H9 (cell line): ENCODE results near the gene TFDP3. TPM values are rescaled to one million over a fixed set of nuclear protein-coding genes. Genes with fewer than 3 reads are reported as not detected.

Source experiments
- DNase-seq: peaks from one replicate; pipeline ENCODE4 v3.0.0-alpha.2; 2017
- H2AFZ ChIP-seq: one replicate; pipeline ENCODE4 v1.6.1; 2013; ENCODE audit warnings: mild to moderate bottlenecking, low read length, control low read depth, moderate library complexity
- H2AK5ac ChIP-seq: 2 replicates; pipeline ENCODE4 v1.6.1; 2013; ENCODE audit warnings: low read length, control low read depth, mixed read lengths; ENCODE audit not compliant: insufficient read length
- H2BK120ac ChIP-seq: one replicate; pipeline ENCODE4 v1.6.1; 2013; ENCODE audit warnings: low read depth, mild to moderate bottlenecking, low read length, control low read depth, inconsistent platforms; ENCODE audit not compliant: poor library complexity, severe bottlenecking
- H2BK12ac ChIP-seq: 2 replicates; pipeline ENCODE4 v1.6.1; 2013; ENCODE audit warnings: low read length, control low read depth, mixed read lengths, low read depth; ENCODE audit not compliant: insufficient read length
- H2BK15ac ChIP-seq: 2 replicates; pipeline ENCODE4 v1.6.1; 2013; ENCODE audit warnings: low read depth, low read length, control low read depth
- H2BK20ac ChIP-seq: one replicate; pipeline ENCODE4 v1.6.1; 2013; ENCODE audit warnings: low read depth, mild to moderate bottlenecking, low read length, control low read depth, inconsistent platforms; ENCODE audit not compliant: poor library complexity, severe bottlenecking
- H2BK5ac ChIP-seq: 2 replicates; pipeline ENCODE4 v1.6.1; 2013; ENCODE audit warnings: low read length, control low read depth, mixed read lengths; ENCODE audit not compliant: insufficient read length
- H3K14ac ChIP-seq: 2 replicates; pipeline ENCODE4 v1.6.1; 2013; ENCODE audit warnings: low read length, control low read depth; ENCODE audit not compliant: insufficient read depth
- H3K18ac ChIP-seq: 2 replicates; pipeline ENCODE4 v1.6.1; 2013; ENCODE audit warnings: low read depth, mild to moderate bottlenecking, mixed read lengths, low read length, control low read depth; ENCODE audit not compliant: insufficient read length
- H3K23ac ChIP-seq: 2 replicates; pipeline ENCODE4 v1.6.1; 2013; ENCODE audit warnings: low read length, control low read depth, mixed read lengths, low read depth; ENCODE audit not compliant: insufficient read length
- H3K23me2 ChIP-seq: 2 replicates; pipeline ENCODE4 v1.6.1; 2013; ENCODE audit warnings: low read depth, mild to moderate bottlenecking, mixed read lengths, low read length, control low read depth; ENCODE audit not compliant: insufficient read length, poor library complexity, severe bottlenecking
- H3K27ac ChIP-seq: 2 replicates; pipeline ENCODE4 v1.5.1; 2013; ENCODE audit warnings: low read length, control low read depth, mixed read lengths, low read depth; ENCODE audit not compliant: insufficient read length
- H3K27me3 ChIP-seq: 2 replicates; pipeline ENCODE4 v1.6.1; 2013; ENCODE audit warnings: low read length, control low read depth, inconsistent platforms; ENCODE audit not compliant: insufficient read depth
- H3K4ac ChIP-seq: 2 replicates; pipeline ENCODE4 v1.6.1; 2013; ENCODE audit warnings: low read depth, mild to moderate bottlenecking, control low read depth, inconsistent platforms, low read length, moderate library complexity
- H3K4me1 ChIP-seq: 2 replicates; pipeline ENCODE4 v1.6.1; 2013; ENCODE audit warnings: low read length, control low read depth, inconsistent platforms; ENCODE audit not compliant: insufficient read depth
- H3K4me2 ChIP-seq: 2 replicates; pipeline ENCODE4 v1.6.1; 2013; ENCODE audit warnings: low read length, control low read depth, mixed read lengths; ENCODE audit not compliant: insufficient read length, insufficient read depth
- H3K56ac ChIP-seq: 2 replicates; pipeline ENCODE4 v1.6.1; 2013; ENCODE audit warnings: low read depth, mild to moderate bottlenecking, mixed read lengths, low read length, control low read depth; ENCODE audit not compliant: insufficient read length
- H3K79me1 ChIP-seq: 2 replicates; pipeline ENCODE4 v1.6.1; 2013; ENCODE audit warnings: low read depth, mild to moderate bottlenecking, moderate library complexity, low read length, control low read depth, inconsistent platforms; ENCODE audit not compliant: insufficient read depth, poor library complexity, severe bottlenecking
- H3K79me2 ChIP-seq: 2 replicates; pipeline ENCODE4 v1.6.1; 2013; ENCODE audit warnings: low read length, control low read depth, inconsistent platforms; ENCODE audit not compliant: insufficient read depth
- H3K9ac ChIP-seq: 2 replicates; pipeline ENCODE4 v1.6.1; 2013; ENCODE audit warnings: low read length, control low read depth, mixed read lengths; ENCODE audit not compliant: insufficient read length; ENCODE audit errors: extremely low read depth
- H3K9me3 ChIP-seq: one replicate; pipeline ENCODE4 v1.6.1; 2013; ENCODE audit warnings: low read depth, low read length, inconsistent platforms; ENCODE audit not compliant: control insufficient read depth
- H3T11ph ChIP-seq: one replicate; pipeline ENCODE4 v1.6.1; 2013; ENCODE audit warnings: mild to moderate bottlenecking, low read length, control low read depth, inconsistent platforms
- H4K20me1 ChIP-seq: one replicate; pipeline ENCODE4 v1.6.1; 2013; ENCODE audit not compliant: control insufficient read depth, insufficient read length, insufficient read depth
- H4K5ac ChIP-seq: 2 replicates; pipeline ENCODE4 v1.6.1; 2013; ENCODE audit warnings: low read depth, mild to moderate bottlenecking, mixed read lengths, low read length, control low read depth; ENCODE audit not compliant: insufficient read length
- H4K8ac ChIP-seq: replicated peaks from 2 replicates; pipeline ENCODE4 v1.6.1; 2013; ENCODE audit warnings: low read length, control low read depth, mixed read lengths, low read depth; ENCODE audit not compliant: insufficient read length
- H4K91ac ChIP-seq: 2 replicates; pipeline ENCODE4 v1.6.1; 2013; ENCODE audit warnings: low read depth, mild to moderate bottlenecking, moderate library complexity, mixed read lengths, low read length, control low read depth; ENCODE audit not compliant: insufficient read length
- H3K27ac Mint-ChIP-seq, 3 experiments: 2 replicates in 2 of 3; 3 replicates in 1 of 3; pipeline ENCODE4 v1.8.0; 2020 to 2021; ENCODE audit warnings: mixed read lengths in 3 of 3, mild to moderate bottlenecking in 1 of 3, moderate library complexity in 1 of 3
- H3K27me3 Mint-ChIP-seq: 2 replicates; pipeline ENCODE4 v1.8.0; 2021; ENCODE audit warnings: low read depth, mild to moderate bottlenecking, moderate library complexity, mixed read lengths
- H3K36me3 Mint-ChIP-seq, 3 experiments: 2 replicates in 2 of 3; 3 replicates in 1 of 3; pipeline ENCODE4 v1.8.0; 2020 to 2021; ENCODE audit warnings: low read depth in 3 of 3, mixed read lengths in 3 of 3; ENCODE audit not compliant: insufficient read depth in 1 of 3
- H3K4me1 Mint-ChIP-seq, 2 experiments: 2 replicates each; pipeline ENCODE4 v1.8.0; 2020; ENCODE audit warnings: mixed read lengths in 2 of 2
- H3K4me3 Mint-ChIP-seq, 2 experiments: 2 replicates in 1 of 2; 3 replicates in 1 of 2; pipeline ENCODE4 v1.8.0; 2020 to 2021; ENCODE audit warnings: mild to moderate bottlenecking in 2 of 2, mixed read lengths in 2 of 2, moderate library complexity in 1 of 2
- H3K9me3 Mint-ChIP-seq, 2 experiments: 2 replicates in 1 of 2; 3 replicates in 1 of 2; pipeline ENCODE4 v1.8.0; 2020; ENCODE audit warnings: mild to moderate bottlenecking in 2 of 2, mixed read lengths in 2 of 2, moderate library complexity in 1 of 2
- CTCF ChIP-seq: fragments of 200-600 bp; sonication (generic); conservative IDR thresholded peaks from 3 replicates; pipeline ENCODE4 v1.8.0; 2021; ENCODE audit warnings: antibody characterized with exemption, mild to moderate bottlenecking
- WGBS: extraction: QIAGEN DNeasy Blood & Tissue Kit; methylation state at CpG from one replicate; pipeline ENCODE4 v1.1.7; 2013; ENCODE audit warnings: missing lambda C conversion rate, low lambda C conversion rate, mixed read lengths; ENCODE audit not compliant: insufficient read length; ENCODE audit errors: extremely low coverage; 5-methylcytosine and 5-hydroxymethylcytosine counted together
- total RNA-seq: library from RNA; stranded (reverse); gene quantifications from 2 replicates; pipeline ENCODE4 v1.2.1, GENCODE V29; 2021

TFDP3 gene
- total RNA-seq, 1 experiment from 2014 or later = not detected

- no peak for TF ChIP-seq CTCF
- H2BK15ac ChIP-seq = no peak overlapping the region
- H2AK5ac ChIP-seq = no peak overlapping the region
- no peaks in the 10 kb centered on the region for H3K23me2 ChIP-seq
- no peak overlapping the region for H2BK5ac ChIP-seq
- H4K8ac ChIP-seq = no peak overlapping the region
- no peak overlapping the region for H2BK12ac ChIP-seq
- no peak overlapping the region for H3K4me2 ChIP-seq
- DNase-seq = peak; percentile 29
- no peak overlapping the region for H3K27ac ChIP-seq
- no peak overlapping the region for H4K91ac ChIP-seq
- peaks cover 0 to 2% of the 10 kb centered on the region in 2 experiments; a peak in 1 of 5 replicates for H3K9me3 Mint-ChIP-seq
- no peak overlapping the region; a peak in 1 of 7 replicates for H3K27ac Mint-ChIP-seq
- H3T11ph ChIP-seq = no peak overlapping the region
- H4K5ac ChIP-seq = no peak overlapping the region
- H2BK20ac ChIP-seq = no peak overlapping the region
- WGBS = no CpG with 5 or more reads among the region's 4 CpGs
- H3K56ac ChIP-seq = no peak overlapping the region
- no peaks in the 10 kb centered on the region for H3K9me3 ChIP-seq
- H2AFZ ChIP-seq = no peak overlapping the region
- no peaks in the 10 kb centered on the region for H3K79me2 ChIP-seq
- no peak overlapping the region for H3K23ac ChIP-seq
- H3K14ac ChIP-seq = no peak overlapping the region
- no peak overlapping the region for H3K9ac ChIP-seq
- H3K18ac ChIP-seq = no peak overlapping the region
- no peaks in the 10 kb centered on the region for H4K20me1 ChIP-seq
- H3K27me3 Mint-ChIP-seq = no peaks in the 10 kb centered on the region; the same call in 1 of the 2 replicates
- no peak overlapping the region for H3K4ac ChIP-seq
- no peaks in the 10 kb centered on the region for H3K27me3 ChIP-seq
- H3K36me3 Mint-ChIP-seq = no peaks in the 10 kb centered on the region
- H3K4me3 Mint-ChIP-seq = no peak overlapping the region
- H3K79me1 ChIP-seq = no peaks in the 10 kb centered on the region
- peaks cover 3% of the 10 kb centered on the region; the same call in 1 of the 2 replicates for H3K4me1 ChIP-seq
- peaks cover 11 to 23% of the 10 kb centered on the region in 2 experiments for H3K4me1 Mint-ChIP-seq
- H2BK120ac ChIP-seq = no peak overlapping the region
These were observed 33.0 kb downstream of the TFDP3 start for GRCh38 chrX:133185119-133185518.
